GM12878 (cell line): ENCODE data around the gene P3H3. TPM values are rescaled to one million over a fixed set of nuclear protein-coding genes. Genes with fewer than 3 reads are reported as not detected.

Experiments used
- ATAC-seq: fragments of 200-7000 bp; cut with Tn5 transposase; 3 replicates; pipeline ENCODE4 v1.9.1; 2020; ENCODE audit warnings: mild to moderate bottlenecking, moderate library complexity
- BruUV-seq: library from RNA; stranded (reverse); fragments of 400-500 nt; replicated peaks from 2 replicates; lab custom pipeline; 2021; lab: Mats Ljungman, UMichigan
- CTCF ChIA-PET: fragments of 300-600 bp; sonication (Branson Sonifier 250); formaldehyde crosslinking; extraction: SDS; loops from one replicate; lab custom pipeline; 2021; ENCODE audit warnings: inconsistent platforms; lab: Yijun Ruan, JAX
- POLR2A ChIA-PET: fragments of 350-600 bp; formaldehyde crosslinking; extraction: SDS; loops from one replicate; lab custom pipeline; 2021; ENCODE audit warnings: inconsistent platforms; lab: Charles Lee
- RAD21 ChIA-PET: fragments of 300-600 bp; sonication (Branson Sonifier 250); formaldehyde crosslinking; loops from one replicate; lab custom pipeline; 2023; ENCODE audit warnings: antibody characterized with exemption; ENCODE audit not compliant: unreplicated experiment; lab: Charles Lee
- SMC1A ChIA-PET: fragments of 300-600 bp; sonication (Branson Sonifier 250); formaldehyde crosslinking; loops from one replicate; lab custom pipeline; 2023; ENCODE audit not compliant: unreplicated experiment, uncharacterized antibody; lab: Charles Lee
- DNase-seq: peaks from one replicate; pipeline ENCODE4 v3.0.0-alpha.2; 2011; ENCODE audit warnings: low read depth, low spot score
- FAIRE-seq: peaks from 3 replicates; lab custom pipeline; 2011; peaks lifted over from hg19 to GRCh38; lab: Jason Lieb, UNC
- H2AFZ ChIP-seq: 2 replicates; pipeline ENCODE4 v1.6.0; 2011; ENCODE audit warnings: low read depth, low read length, control low read depth; ENCODE audit not compliant: control insufficient read depth
- H3K27ac ChIP-seq: 2 replicates; pipeline ENCODE4 v1.5.1; 2011; ENCODE audit warnings: control low read depth; ENCODE audit not compliant: control insufficient read depth, insufficient read depth
- H3K27me3 ChIP-seq, 2 experiments: replicated peaks in 1 of 2; 2 replicates each; pipeline versions ENCODE4 v1.6.0 to v1.6.1; 2011; ENCODE audit warnings: low read length in 1 of 2; ENCODE audit not compliant: control insufficient read depth in 2 of 2, insufficient read depth in 2 of 2
- H3K36me3 ChIP-seq, 2 experiments: 2 replicates each; pipeline ENCODE4 v1.5.1; 2011; ENCODE audit warnings: low read length in 1 of 2; ENCODE audit not compliant: control insufficient read depth in 2 of 2, insufficient read depth in 2 of 2
- H3K4me1 ChIP-seq: 2 replicates; pipeline ENCODE4 v1.6.1; 2011; ENCODE audit warnings: mild to moderate bottlenecking, low read length, moderate library complexity, mixed read lengths; ENCODE audit not compliant: control insufficient read depth, insufficient read depth
- H3K4me2 ChIP-seq: 2 replicates; pipeline ENCODE4 v1.6.0; 2011; ENCODE audit warnings: control low read depth; ENCODE audit not compliant: control insufficient read depth, insufficient read depth
- H3K4me3 ChIP-seq: fragments of 200-600 bp; sonication (generic); 2 replicates; pipeline ENCODE4 v1.5.1; 2016
- H3K79me2 ChIP-seq: 2 replicates; pipeline ENCODE4 v1.6.0; 2011; ENCODE audit warnings: low read length; ENCODE audit not compliant: control insufficient read depth, insufficient read depth
- H3K9ac ChIP-seq: 2 replicates; pipeline ENCODE4 v1.8.0; 2011; ENCODE audit warnings: low read length, control low read depth, mixed read lengths; ENCODE audit not compliant: control insufficient read depth, insufficient read depth
- H3K9me3 ChIP-seq: replicated peaks from 3 replicates; pipeline ENCODE4 v1.5.1; 2011; ENCODE audit warnings: mild to moderate bottlenecking, low read length; ENCODE audit not compliant: control insufficient read depth, insufficient read depth
- H4K20me1 ChIP-seq: 2 replicates; pipeline ENCODE4 v1.6.0; 2011; ENCODE audit not compliant: control insufficient read depth, insufficient read depth
- CHD4 ChIP-seq: fragments of 200-600 bp; sonication (generic); IDR thresholded peaks from 2 replicates; pipeline ENCODE4 v1.6.1; 2016; ENCODE audit warnings: mild to moderate bottlenecking
- ETV6 ChIP-seq, 2 experiments: fragments of 450-650 bp in 1 of 2; IDR thresholded peaks in 1 of 2; conservative IDR thresholded peaks in 1 of 2; 2 replicates each; pipeline ENCODE4 v1.6.1; 2014; ENCODE audit warnings: antibody characterized with exemption in 1 of 2, borderline replicate concordance in 1 of 2, low read depth in 1 of 2, mild to moderate bottlenecking in 1 of 2, moderate library complexity in 1 of 2
- HDGF ChIP-seq: fragments of 450-650 bp; IDR thresholded peaks from 2 replicates; pipeline ENCODE4 v1.6.1; 2016; ENCODE audit warnings: antibody characterized with exemption
- HSF1 ChIP-seq: fragments of 150-350 bp; IDR thresholded peaks from 2 replicates; pipeline ENCODE4 v1.6.1; 2014; ENCODE audit warnings: mild to moderate bottlenecking, low read depth, low read length
- JUNB ChIP-seq: IDR thresholded peaks from 2 replicates; pipeline ENCODE4 v1.6.1; 2016; ENCODE audit warnings: antibody characterized with exemption, mild to moderate bottlenecking
- NR2C2 ChIP-seq: IDR thresholded peaks from 2 replicates; pipeline ENCODE4 v1.6.1; 2011; ENCODE audit warnings: borderline replicate concordance, low read depth; ENCODE audit not compliant: control insufficient read depth, insufficient read length
- YBX1 ChIP-seq: fragments of 450-650 bp; IDR thresholded peaks from 2 replicates; pipeline ENCODE4 v1.6.1; 2016; ENCODE audit warnings: antibody characterized with exemption
- ZNF24 ChIP-seq: fragments of 450-650 bp; IDR thresholded peaks from 2 replicates; pipeline ENCODE4 v1.6.1; 2017; ENCODE audit warnings: antibody characterized with exemption, mild to moderate bottlenecking
- WGBS: methylation state at CpG from one replicate; pipeline ENCODE4 v1.1.6; 2016; ENCODE audit warnings: low lambda C conversion rate; ENCODE audit not compliant: insufficient replicate concordance, insufficient coverage; ENCODE audit errors: missing lambda C conversion rate; 5-methylcytosine and 5-hydroxymethylcytosine counted together
- in situ Hi-C: fragments of 300-500 bp; cut with MboI; formaldehyde crosslinking; loops from 9 replicates; pipeline ENCODE4 v1.14.3; 2018; ENCODE audit warnings: mixed read lengths
- intact Hi-C: fragments of 100-400 bp; cut with micrococcal nuclease; formaldehyde crosslinking; loops from one replicate; pipeline ENCODE4 v1.14.2; 2022; ENCODE audit not compliant: unreplicated experiment
- polyA plus RNA-seq, 11 experiments: library from polyadenylated mRNA; depleted of rRNA in 4 of 11; unstranded in 6 of 11; stranded (reverse) in 5 of 11; fragments of >200 nt; fragmentation: Nextera tagmentation in 4 of 11; fragmentation: Illumina TruSeq in 1 of 11; extraction: Ambion mirVana in 4 of 11; extraction: Trizol in 1 of 11; gene quantifications; 1 replicate in 1 of 11; 2 replicates in 10 of 11; pipeline versions ENCODE4 v1.2.1 to v1.2.3, GENCODE V29; 2011 to 2016; ENCODE audit warnings: inconsistent platforms in 2 of 11, missing spikeins in 2 of 11, low read depth in 1 of 11
- total RNA-seq, 4 experiments: library from RNA; depleted of rRNA in 3 of 4; stranded (reverse); fragments of >200 nt in 3 of 4; fragmentation: Illumina TruSeq in 1 of 4; extraction: Trizol in 1 of 4; gene quantifications; 2 replicates each; pipeline versions ENCODE4 v1.2.1 to v1.2.3, GENCODE V29; 2013 to 2021
- TF ChIP-seq, protein P1 (sequence below): IDR thresholded peaks from 2 replicates; pipeline ENCODE4 v1.6.1; 2011; ENCODE audit warnings: low read depth, low read length, improper control_type of control experiment, borderline replicate concordance
- TF ChIP-seq, protein P2 (sequence below): fragments of 450-650 bp; IDR thresholded peaks from 2 replicates; pipeline ENCODE4 v1.6.1; 2016; ENCODE audit warnings: mild to moderate bottlenecking, moderate library complexity, borderline replicate concordance

Gene P3H3
- total and polyA plus RNA-seq, 10 of the 15 experiments (the other 5 are each of a cell fraction or from before 2014, with no cell fraction given), result 0.03 to 0.21 (median 0.05) TPM; not detected in 7

GRCh38 chr12:6867413-6868210, 39.4 kb downstream of the P3H3 start, which contains the start of gene TPI1 (continued):
- TF ChIP-seq, protein P1, sequence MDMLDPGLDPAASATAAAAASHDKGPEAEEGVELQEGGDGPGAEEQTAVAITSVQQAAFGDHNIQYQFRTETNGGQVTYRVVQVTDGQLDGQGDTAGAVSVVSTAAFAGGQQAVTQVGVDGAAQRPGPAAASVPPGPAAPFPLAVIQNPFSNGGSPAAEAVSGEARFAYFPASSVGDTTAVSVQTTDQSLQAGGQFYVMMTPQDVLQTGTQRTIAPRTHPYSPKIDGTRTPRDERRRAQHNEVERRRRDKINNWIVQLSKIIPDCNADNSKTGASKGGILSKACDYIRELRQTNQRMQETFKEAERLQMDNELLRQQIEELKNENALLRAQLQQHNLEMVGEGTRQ, result no peak
- TF ChIP-seq CHD4, result no peak
- TF ChIP-seq NR2C2, result no peak
- TF ChIP-seq HSF1, result no peak
- TF ChIP-seq, all 136 proteins: peak for 35

- H3K36me3 ChIP-seq, result peaks cover 20 to 24% of the 10 kb centered on the region in 2 experiments
- H4K20me1 ChIP-seq, result peaks cover 16% of the 10 kb centered on the region
- peaks cover 32% of the 10 kb centered on the region for H3K4me1 ChIP-seq
- H3K4me2 ChIP-seq, result peak overlapping the region; percentile 97
- H3K79me2 ChIP-seq, result peaks cover 39% of the 10 kb centered on the region
- H2AFZ ChIP-seq, result no peak overlapping the region
- in situ Hi-C loops, result no loop called here
- WGBS, result under 1% methylated on average over 22 of the region's 22 CpGs
- H3K4me3 ChIP-seq, result peak overlapping the region; percentile 100
- H3K27me3 ChIP-seq, result no peaks in the 10 kb centered on the region
- POLR2A ChIA-PET, result interaction anchor here (1.0 to 5.7 kb wide), 6 partner anchors 10 to 145 kb away, joined by 3 to 84 read pairs (median 6); partner anchors contain the start of genes CDCA3, COPS7A, LRRC23 and USP5
- H3K9ac ChIP-seq, result peak overlapping the region; percentile 90
- CTCF ChIA-PET, result interaction anchor here (0.8 to 9.5 kb wide), 24 partner anchors 9 to 244 kb away, joined by 3 to 173 read pairs (median 6); partner anchors contain the start of genes C1RL, CDCA3, MLF2 and PTMS
- intact Hi-C loops, result loop anchor here (1.0 to 2.0 kb wide), 4 partner anchors 23 to 244 kb away; no protein-coding TSS in a partner anchor
- RAD21 ChIA-PET, result interaction anchor here (1.1 to 5.6 kb wide), 8 partner anchors 16 to 115 kb away, joined by 3 to 42 read pairs (median 8); partner anchors contain the start of genes C12orf57, CDCA3, MLF2 and PTPN6
- SMC1A ChIA-PET, result interaction anchor here (0.9 to 5.3 kb wide), 10 partner anchors 15 to 241 kb away, joined by 3 to 42 read pairs (median 4); partner anchors contain the start of genes C1RL, CDCA3, USP5 and ZNF384
- DNase-seq (no peak), FAIRE-seq (peak; percentile 74), ATAC-seq (no peak)
- peak overlapping the region; percentile 96 for H3K27ac ChIP-seq
- H3K9me3 ChIP-seq, result no peaks in the 10 kb centered on the region
- BruUV-seq, result no TSS peak
- TF ChIP-seq, protein P2, sequence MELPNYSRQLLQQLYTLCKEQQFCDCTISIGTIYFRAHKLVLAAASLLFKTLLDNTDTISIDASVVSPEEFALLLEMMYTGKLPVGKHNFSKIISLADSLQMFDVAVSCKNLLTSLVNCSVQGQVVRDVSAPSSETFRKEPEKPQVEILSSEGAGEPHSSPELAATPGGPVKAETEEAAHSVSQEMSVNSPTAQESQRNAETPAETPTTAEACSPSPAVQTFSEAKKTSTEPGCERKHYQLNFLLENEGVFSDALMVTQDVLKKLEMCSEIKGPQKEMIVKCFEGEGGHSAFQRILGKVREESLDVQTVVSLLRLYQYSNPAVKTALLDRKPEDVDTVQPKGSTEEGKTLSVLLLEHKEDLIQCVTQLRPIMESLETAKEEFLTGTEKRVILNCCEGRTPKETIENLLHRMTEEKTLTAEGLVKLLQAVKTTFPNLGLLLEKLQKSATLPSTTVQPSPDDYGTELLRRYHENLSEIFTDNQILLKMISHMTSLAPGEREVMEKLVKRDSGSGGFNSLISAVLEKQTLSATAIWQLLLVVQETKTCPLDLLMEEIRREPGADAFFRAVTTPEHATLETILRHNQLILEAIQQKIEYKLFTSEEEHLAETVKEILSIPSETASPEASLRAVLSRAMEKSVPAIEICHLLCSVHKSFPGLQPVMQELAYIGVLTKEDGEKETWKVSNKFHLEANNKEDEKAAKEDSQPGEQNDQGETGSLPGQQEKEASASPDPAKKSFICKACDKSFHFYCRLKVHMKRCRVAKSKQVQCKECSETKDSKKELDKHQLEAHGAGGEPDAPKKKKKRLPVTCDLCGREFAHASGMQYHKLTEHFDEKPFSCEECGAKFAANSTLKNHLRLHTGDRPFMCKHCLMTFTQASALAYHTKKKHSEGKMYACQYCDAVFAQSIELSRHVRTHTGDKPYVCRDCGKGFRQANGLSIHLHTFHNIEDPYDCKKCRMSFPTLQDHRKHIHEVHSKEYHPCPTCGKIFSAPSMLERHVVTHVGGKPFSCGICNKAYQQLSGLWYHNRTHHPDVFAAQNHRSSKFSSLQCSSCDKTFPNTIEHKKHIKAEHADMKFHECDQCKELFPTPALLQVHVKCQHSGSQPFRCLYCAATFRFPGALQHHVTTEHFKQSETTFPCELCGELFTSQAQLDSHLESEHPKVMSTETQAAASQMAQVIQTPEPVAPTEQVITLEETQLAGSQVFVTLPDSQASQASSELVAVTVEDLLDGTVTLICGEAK, result peak; percentile 42
- no peak for TF ChIP-seq YBX1
- TF ChIP-seq JUNB, result no peak
- TF ChIP-seq ZNF24, result no peak
- no peak for TF ChIP-seq ETV6 (conservative IDR thresholded peaks at IDR 0.05 in 1 of 2, IDR thresholded peaks at IDR 0.05 in 1 of 2; ENCODE audit: borderline replicate concordance in 1 of 2, low read depth in 1 of 2)
- 0 out of 2 replicates have a peak, but pooled peaks have one; percentile 61 for TF ChIP-seq HDGF
These were observed 40.2 kb downstream of the P3H3 start for GRCh38 chr12:6868211-6869048.
